HG03378 (cell line): ENCODE measurements around the gene COPS4.
"Not testable (repeated sequence)": the region's sequence is repeated elsewhere in the genome, so short reads cannot be mapped to it uniquely, and the experiment has no call there.

Source experiments
- ATAC-seq: cut with Tn5 transposase; IDR thresholded peaks from one replicate; pipeline ENCODE4 v1.9.1; 2021; ENCODE audit warnings: mild to moderate bottlenecking, moderate library complexity; ENCODE audit not compliant: unreplicated experiment

COPS4 gene

DNA sequence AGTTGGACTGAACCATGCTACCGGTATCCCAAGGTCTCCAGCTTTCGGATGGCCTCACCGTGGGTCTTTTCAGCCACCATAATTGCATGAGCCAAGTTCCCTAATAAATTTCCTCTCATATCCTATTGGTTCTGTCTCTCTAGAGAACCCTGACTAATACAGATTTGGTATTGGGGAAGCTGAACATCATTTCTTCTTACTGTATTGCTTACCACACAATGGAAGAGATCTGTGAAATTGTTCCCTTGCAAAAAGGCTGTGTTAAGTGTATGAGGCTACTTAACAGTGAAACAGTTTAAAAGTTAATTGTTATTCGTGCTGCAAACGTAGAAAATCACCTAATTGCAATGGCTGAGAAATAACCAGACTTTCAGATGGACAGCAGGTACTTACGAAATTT is 45.6 kb downstream of the COPS4 start:
- ATAC-seq: no peak

- ATAC-seq: no peak
Measured at GRCh38 chr4:83082777-83083176, 47.8 kb downstream of the COPS4 start.

GRCh38 chr4:83083925-83084475 is 49.0 kb downstream of the COPS4 start:
- no peak for ATAC-seq

GRCh38 chr4:83084956-83085355 is 50.0 kb downstream of the COPS4 start:
- not testable (repeated sequence) for ATAC-seq

- no peak for ATAC-seq
Measured at GRCh38 chr4:83089410-83090157, 54.6 kb downstream of the COPS4 start.

GRCh38 chr4:83093060-83093640 is 58.2 kb downstream of the COPS4 start:
- no peak for ATAC-seq

GRCh38 chr4:83096397-83096796 is 61.4 kb downstream of the COPS4 start:
- ATAC-seq: no peak

DNA sequence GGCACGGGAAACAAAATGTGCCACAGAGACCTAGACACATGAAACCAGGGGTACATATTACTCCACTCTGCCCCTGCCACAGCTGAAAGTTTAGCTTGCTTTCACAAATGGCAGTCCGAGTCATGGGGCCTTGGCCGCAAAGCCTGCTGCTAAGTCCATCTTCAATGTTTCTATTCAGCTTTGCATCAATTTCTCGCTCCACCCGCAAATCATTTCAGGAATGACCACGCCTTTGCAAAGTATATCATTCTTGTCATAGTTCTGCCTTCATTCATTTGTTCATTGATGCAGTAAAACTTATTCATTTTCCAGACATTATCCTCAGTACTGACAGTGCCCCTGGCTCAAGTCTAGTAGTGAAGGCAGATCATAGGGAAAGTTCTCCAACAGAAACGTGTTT is 70.0 kb downstream of the COPS4 start:
- no peak for ATAC-seq

DNA sequence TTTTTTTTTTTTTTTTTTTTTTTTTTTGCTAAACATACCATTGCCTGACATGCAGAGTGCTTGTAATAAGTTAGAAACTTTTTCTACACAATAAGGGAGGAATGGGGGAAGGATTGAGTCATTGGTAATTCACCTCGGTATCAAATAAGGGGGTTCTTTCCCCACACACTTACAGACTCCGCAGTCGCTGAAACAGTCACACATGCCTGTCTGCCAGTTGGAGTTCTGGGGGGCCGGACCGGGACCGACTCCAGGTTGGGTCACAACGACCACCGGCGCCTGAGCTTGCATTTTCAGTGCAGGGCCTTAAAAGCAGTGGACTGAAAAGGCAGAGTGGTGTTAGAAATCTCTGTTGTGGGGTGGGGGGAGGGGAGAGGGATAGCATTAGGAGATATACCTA is 72.6 kb downstream of the COPS4 start:
- no peak for ATAC-seq

- no peak for ATAC-seq
Measured at GRCh38 chr4:83108101-83108861, 73.3 kb downstream of the COPS4 start.

DNA sequence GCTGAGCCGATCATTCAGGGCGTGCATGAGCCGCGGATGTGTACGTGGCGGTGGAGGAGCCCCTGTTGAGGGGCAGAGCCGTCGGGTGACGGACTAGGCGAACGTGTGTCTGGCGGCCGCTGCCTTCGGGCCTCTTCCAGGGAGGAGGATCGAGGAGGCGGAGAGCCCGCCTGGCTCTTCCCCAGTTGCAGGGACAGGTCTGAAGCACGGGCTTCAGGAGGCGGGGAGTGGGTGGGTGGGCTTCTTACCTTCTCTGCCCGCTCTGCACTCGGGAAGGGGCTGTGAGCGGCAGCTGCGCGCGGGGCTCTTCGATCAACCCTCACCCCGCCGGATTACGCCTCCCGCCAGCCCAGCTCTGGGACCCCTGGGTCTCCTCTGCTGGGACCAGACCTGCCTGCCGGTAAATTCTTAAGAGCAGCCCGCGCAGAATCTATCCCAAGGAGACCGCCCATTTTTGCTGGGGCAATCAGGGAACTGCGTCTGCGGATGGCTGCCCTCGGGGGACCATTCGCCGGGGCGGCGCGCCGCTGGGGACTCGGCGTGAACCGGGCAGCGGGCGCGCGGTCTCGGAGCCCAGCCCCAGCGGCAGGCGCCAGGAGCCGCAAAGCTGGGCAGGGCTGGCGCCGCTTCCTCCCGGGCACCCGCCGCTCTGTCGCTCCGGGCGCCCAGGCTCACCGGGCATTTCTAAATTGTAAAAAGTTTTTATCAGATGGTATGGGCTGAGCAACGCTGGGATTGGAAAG is 74.7 kb downstream of the COPS4 start:
- ATAC-seq: peak; percentile 3

DNA sequence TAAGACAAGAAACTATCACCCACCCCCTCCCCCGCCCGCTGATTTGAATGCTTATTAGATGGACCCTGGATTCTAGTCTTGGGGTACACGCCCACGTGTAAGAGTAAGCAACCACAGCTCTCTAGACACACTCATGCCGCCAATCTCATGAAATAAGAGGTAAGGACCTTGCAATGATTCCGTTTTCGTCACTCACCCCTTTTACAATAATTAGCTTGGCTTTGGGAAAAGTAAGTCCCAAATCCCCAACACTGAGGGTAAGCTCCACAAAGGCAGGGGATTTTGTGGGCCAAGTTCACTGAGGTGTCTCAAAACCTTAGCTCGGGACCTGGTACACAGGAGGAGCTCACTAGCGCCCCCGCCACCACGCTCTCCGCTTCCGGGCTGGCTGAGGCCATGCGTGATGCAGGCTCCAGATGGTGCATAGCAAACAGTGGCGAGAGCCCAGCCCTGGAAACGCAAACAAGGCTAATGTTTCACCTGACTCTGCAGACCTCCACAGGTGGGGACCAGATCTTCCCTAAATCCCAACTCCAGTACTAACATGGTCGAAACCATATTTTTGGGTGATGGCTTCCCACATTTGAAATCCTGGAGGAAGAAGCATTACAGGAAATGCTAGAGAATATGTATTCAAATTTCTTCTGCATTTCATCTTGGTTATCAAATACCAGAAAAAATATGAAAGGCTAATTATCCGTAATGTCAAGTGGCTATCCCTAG is 75.4 kb downstream of the COPS4 start:
- ATAC-seq: peak; percentile 63

DNA sequence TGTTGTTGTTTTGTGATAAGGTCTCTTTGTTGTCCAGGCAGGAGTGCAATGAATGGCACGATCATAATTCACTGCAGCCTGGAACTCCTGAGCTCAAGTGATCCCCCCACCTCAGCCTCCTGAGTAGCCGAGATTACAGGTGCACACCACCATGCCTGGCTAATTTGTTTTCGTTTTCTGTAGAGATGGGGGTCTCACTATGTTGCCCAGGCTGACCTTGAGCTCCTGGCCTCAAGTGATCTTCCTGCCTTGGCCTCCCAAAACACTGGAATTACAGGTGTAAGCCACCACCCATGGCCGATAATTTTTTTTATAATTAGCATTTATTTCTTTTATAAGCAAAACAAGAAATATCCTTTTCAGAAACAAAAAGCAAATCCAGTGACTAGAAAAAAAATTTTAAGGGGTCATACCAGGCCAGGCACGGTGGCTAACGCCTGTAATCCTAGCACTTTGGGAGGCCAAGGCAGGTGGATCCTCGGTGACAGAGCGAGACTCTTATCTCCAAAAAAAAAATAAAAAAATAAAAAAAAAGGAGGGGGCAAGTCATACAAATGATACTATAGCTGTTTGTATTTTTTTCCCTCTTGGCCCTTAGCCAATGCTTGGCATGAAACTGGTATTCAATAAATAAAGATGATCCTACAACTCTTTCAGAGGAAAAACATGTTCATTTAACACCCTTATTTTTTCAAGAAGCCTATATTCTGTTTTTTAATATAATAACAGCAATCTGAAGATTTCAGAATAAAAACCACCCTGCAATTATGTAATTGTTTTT is 76.2 kb downstream of the COPS4 start:
- no peak for ATAC-seq

DNA sequence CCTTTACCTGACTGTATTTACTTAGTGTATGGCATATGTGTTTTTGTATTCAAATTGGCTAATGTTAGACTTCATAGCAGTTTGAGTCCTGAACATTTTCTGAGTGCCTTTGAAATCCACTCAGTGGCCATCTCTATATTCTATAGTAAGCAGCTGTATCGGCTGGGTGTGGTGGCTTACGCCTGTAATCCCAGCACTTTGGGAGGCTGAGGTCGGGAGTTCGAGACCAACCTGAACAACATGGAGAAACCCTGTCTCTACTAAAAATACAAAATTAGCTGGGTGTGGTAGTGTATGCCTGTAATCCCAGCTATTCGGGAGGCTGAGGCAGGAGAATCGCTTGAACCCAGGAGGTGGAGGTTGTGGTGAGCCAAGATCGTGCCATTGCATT is 76.8 kb downstream of the COPS4 start:
- ATAC-seq: not testable (repeated sequence)

DNA sequence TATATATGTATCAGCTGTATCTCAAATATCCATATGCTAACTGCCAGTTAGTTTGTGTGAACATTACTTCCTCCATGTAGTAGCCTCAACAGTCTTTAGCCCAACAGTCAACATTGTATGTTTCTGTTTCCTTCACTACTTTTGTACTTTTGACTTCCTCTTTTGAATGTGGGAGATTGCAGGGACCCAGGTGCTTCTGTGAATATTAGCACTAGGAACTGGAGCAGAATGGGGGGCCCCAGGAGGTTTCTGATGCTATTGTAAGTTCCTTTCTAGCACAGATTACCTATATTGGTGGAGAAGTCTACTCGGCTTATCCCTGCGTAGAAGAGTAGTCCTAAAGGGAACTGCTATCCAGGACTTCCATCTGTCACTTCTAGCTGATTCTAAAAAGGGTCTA is 77.2 kb downstream of the COPS4 start:
- peak; percentile 37 for ATAC-seq

DNA sequence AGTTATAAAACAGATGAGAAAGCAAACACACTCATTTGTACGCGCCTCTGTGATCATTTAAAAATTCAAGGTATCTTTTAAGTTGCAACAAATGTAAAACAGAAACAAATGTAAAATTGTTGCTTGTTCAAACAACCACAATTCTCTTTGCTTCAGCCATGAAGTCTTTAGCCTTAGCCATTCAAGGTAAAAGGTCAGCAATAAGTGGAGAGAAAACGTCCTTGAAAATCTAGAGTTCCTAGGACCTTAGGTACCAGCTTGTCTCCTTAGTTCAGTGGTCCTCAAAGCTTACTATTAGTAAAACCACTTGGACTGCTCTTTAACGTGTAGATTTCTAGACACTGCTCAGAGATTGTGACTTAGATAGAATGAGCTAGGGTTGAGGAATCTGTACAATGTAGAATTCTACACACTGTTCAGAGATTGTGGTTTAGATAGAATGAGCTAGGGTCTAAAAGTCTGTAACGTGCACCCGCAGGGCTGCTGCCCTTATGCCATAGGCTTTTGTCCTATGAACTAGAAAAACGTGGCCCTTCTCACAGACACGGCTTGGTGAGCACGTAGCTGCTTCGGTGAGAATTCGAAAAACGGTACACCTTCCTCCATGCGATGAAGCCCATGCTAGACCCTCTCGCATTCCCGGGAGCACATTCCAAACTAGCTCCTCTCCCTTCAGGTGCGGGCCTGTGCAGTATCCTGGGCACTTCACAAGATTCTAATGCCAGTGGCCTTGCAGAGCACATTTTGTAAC is 77.9 kb downstream of the COPS4 start:
- ATAC-seq: no peak

DNA sequence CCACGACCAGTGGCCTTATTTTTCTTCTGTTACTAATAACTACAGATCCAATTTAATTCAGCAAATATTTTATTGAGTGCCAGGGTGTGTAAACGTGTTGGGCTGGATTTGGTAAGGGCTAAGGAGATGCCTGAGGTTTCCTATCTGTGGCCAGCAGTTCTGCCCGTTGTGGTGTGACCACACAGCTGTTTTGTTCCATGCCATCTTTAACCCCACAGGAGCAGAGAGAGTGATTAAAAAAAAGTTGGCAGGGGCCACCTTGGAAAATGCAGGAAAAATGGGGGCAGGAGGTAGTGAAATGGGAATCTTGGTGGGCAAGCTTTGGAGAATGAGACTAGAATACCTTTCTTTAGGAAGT is 78.4 kb downstream of the COPS4 start:
- ATAC-seq: no peak

DNA sequence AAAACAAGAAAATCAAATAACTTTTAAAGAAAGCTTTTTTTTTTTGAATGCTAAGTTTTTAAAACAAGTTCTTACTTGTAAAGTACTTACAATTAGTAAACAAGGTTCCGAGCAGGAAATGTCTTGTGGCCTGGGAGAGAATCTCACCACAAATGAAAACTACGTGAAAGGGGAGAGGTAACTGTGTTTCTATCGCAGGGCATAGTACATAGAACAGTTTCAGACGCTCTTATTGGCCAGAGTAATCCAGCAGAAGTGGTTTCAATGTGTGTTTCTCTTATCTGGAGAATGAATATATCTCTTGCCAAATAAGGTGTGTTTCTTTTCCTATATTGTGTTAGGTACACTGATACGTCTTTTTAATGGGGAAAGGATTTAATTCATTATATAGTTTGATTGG is 79.6 kb downstream of the COPS4 start, which contains the start of gene PLAC8:
PLAC8 (minus strand) TSS at position 154 of the 400 bp plus-strand sequence. CDS start 6,808 bp downstream, outside the sequence.
- ATAC-seq: peak; percentile 67

DNA sequence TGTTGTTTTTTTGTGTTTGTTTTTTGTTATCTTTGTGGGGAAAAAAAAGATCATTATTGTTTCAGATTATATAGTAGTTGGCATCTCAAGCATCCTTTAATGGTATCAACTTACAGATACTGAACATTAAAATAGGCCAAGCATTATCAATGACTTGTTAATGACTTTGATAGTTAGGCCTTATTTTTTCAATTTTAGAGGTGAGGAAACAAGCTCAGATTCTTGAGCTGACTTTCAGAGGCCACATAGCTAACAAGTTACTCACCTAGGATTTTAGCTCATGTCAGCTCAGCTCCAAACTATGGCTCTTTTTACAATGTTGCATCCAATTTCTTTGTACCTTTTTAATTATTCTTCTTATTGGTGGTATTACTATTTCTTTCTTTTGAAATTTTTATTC is 80.0 kb downstream of the COPS4 start:
- ATAC-seq: no peak
